ENCODE measurements around the gene OR8B4.
A peak's percentile ranks its signal among the peaks of the same experiment; 100 is the strongest.
"Not testable (repeated sequence)": the region's sequence is repeated elsewhere in the genome, so short reads cannot be mapped to it uniquely, and the experiment has no call there.

The OR8B4 gene

GRCh38 chr11:124403186-124403585 lies 21.5 kb downstream of the OR8B4 start:
- FAIRE-seq, result not testable (repeated sequence)

DNA sequence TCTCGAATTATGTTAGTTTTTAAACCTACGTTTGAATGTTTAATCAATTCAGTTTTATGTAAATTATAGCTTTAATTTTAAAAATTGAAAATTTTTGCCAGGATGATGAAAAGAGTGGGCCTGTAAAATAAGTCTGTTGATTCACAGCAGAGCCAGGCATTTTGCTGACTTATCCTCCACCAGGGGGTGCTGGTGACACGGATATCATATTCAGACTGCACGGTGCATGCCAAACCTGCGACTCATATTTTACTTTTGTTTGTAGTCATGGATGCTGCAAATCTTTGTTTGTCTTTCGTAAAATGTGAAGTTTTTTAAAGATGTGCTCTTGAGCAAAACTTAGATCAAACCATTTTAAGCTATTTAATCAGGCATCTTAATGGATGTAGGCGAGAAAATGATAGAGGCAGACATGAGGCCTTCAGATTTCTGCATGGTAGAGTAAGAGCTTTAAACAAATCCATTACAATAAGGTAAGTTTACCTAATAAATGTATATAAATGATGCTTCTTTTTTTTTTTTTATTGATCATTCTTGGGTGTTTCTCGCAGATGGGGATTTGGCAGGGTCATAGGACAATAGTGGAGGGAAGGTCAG lies 22.2 kb downstream of the OR8B4 start:
- peak; percentile 8 for FAIRE-seq

DNA sequence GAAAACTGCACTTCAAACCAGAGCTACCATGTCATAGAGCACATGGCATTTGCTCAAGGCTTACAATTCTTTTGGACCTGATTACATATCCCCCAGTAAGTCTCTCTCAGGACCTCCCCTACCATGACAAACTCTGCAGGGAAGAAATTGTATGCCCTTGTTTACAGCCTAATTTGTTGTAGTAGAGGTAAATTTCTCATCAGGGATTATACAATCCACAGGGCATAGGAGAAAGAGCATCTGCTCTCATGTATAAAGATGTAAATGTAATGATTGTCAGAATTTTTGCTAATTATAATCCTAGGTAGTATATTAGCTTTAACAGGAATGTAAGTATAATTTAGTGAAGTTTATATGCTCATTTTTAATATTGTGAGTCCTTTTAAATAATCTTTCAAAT lies 25.7 kb downstream of the OR8B4 start, which contains the start of gene OR8B3:
OR8B3 (minus strand) TSS at position 101 of the 400 bp plus-strand sequence. CDS start 1,673 bp downstream, outside the sequence.
- FAIRE-seq, result no peak

DNA sequence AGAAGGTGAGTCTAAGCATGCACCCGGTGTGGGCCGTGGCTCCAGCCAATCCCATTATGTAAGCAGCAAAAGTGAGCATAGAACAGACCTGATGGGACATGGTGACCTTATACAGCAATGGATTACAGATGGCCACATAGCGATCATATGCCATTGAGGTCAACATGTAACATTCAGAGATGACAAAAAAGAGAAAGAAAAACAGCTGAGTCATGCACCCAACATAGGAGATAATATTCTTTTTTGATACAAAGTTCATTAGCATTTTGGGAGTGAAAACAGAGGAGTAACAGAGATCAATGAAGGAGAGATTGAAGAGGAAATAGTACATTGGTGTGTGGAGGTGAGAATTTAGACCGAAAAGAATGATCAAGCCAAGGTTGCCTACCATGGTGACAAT lies 27.8 kb downstream of the OR8B4 start:
- FAIRE-seq, result not testable (repeated sequence)

DNA sequence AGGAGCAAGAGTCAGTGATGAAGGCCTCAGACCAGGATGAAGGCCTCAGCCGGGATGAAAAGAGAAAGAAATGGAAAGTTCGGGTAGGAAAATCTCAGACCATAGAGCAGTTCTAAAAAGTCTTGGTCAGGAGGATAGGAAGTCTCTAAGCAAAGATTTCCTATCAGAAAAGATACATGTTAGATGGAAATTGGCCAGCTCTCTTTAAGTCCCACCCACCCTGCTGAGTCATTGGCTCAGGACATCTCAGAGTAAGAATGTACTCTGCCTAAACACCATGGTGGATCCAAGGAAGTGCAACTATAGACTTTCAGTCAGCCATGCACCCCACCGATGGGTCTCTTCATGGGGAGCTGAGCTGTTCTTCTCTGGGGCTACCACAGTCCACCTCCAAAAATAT lies 30.3 kb downstream of the OR8B4 start:
- no peak for FAIRE-seq

- FAIRE-seq, result no peak
These were observed 40.3 kb downstream of the OR8B4 start, which contains the start of gene OR8B2 for GRCh38 chr11:124384399-124384798. Gene OR8B2, minus strand, starts transcription at chr11:124384499. Its CDS starts 1,156 bp downstream, at chr11:124383343.

GRCh38 chr11:124382857-124383256 lies 41.8 kb downstream of the OR8B4 start:
- FAIRE-seq, result not testable (repeated sequence)

DNA sequence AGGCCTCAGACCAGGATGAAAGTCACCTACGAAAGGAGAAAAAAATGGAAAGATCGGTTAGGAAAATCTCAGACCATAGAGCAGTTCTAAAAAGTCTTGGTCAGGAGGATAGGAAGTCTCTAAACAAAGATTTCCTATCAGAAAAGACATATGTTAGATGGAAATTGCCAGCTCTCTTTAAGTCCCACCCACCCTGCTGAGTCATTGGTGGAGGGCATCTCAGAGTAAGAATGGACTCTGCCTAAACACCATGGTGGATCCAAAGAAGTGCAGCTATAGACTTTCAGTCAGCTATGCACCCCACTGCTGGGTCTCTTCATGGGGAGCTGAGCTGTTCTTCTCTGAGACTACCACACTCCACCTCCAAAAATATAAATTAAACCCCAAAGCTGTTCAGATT lies 44.1 kb downstream of the OR8B4 start:
- no peak for FAIRE-seq

DNA sequence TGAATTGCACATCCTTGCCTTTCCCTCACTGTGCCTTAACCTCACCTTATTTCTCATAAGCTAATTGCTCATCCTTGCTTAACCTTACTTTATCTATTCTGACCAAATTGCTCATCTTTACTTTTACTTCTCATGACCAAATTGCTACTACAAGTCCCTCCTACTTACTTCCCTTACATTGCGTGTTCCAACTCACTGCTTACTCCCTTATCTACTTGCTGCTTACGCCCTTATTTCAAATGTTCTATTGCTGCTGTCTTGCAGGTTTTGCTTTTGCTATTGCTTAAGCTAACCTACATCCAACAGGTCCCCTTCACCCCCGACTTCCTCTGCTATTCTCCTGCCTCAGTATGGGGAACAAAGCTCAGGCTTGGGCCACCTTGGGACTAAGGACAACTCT lies 48.4 kb downstream of the OR8B4 start:
- FAIRE-seq, result no peak
